GM21360 (cell line): ENCODE measurements around the gene LDAF1.
"Not testable (repeated sequence)": the region's sequence is repeated elsewhere in the genome, so short reads cannot be mapped to it uniquely, and the experiment has no call there.

Experiments
- ATAC-seq: cut with Tn5 transposase; IDR thresholded peaks from one replicate; pipeline ENCODE4 v1.9.1; 2021; ENCODE audit warnings: mild to moderate bottlenecking, moderate library complexity; ENCODE audit not compliant: unreplicated experiment

Gene LDAF1

GRCh38 chr16:21158208-21159110 is at the start of gene LDAF1:
Gene LDAF1 (plus strand): TSS chr16:21158674. CDS start chr16:21161183, 2,509 bp downstream.
- ATAC-seq: peak; percentile 71

DNA sequence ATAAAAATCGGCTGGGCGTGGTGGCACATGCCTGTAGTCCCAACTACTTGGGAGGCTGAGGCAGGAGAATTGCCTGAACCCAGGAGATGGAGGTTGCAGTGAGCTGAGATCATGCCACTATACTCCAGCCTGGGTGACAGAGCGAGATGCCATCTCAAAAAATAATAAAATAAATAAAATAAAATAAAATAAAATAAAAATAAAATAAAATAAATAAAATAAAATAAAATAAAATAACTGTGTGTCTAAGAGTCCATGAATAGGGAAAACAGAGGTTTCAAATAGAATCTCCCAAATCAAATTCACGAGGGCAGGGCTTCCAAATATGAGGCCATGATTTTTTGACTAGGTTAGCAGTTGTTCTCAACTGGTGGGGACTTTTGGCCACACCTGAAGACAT is 42.9 kb upstream of the LDAF1 start:
- ATAC-seq: not testable (repeated sequence)

GRCh38 chr16:21116148-21116693 is 42.3 kb upstream of the LDAF1 start:
- ATAC-seq: no peak

DNA sequence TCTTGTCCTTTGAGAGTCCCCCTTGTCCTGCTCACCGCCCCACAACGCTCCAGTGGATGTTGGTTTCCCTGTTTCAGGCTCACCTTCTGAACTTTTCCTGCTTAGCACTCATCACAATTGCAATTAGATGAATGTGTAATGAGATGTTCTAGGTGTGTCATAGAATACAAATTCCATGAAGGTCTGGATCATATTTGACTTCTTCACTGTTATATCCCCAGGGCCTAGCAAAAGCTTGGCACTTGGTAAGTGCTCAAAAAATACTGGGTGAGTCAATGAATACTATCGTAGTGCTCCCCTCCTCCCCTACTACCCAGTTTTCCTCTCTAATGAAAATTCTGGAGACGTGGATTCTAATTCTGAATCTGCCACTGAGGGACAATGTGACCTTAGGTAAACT is 40.9 kb upstream of the LDAF1 start:
- ATAC-seq: no peak

DNA sequence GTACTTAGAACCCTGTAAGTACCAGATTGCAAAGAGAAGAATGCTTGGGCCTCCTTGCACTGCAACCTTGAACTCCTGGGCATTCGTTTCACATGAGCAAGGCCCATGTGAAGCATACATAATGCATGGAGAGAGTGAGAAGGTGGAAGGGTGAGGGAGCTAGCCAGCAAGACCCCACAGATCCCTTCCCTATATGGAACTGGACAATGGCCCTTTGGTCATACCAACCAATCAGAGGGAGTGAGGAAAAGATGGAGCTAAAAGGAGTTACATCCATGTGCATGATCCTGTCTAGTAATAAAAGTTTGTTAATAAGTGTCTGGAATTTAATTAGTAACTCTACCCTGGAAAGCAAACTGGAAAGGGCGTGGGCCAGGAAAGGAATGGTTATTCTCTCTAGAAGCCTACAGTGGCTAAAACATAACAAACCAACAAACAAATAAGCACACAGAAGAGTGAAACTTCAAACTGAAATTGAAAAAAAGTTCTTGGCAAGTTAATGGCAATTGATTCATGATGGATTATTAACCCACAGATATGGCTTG is 37.4 kb upstream of the LDAF1 start:
- no peak for ATAC-seq

DNA sequence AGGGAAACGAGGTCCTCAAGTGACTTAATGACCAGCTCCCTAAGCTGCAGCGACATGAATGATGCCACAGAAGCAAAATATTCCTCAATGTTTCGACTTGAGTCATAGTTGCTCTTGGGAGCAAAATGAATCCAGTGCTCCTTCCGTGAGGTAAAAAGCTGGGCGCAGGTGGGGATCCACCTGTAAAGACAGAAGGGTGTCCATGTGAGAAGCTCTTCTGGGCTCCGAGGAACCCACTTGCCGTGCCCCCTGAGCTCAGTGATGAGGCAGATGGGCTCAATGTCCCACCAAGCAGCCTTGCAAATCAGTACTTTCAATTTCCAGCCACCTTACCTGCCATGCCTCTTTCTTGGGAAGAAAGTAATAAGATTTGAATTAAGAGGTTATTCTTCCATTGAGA is 33.3 kb upstream of the LDAF1 start:
- no peak for ATAC-seq

DNA sequence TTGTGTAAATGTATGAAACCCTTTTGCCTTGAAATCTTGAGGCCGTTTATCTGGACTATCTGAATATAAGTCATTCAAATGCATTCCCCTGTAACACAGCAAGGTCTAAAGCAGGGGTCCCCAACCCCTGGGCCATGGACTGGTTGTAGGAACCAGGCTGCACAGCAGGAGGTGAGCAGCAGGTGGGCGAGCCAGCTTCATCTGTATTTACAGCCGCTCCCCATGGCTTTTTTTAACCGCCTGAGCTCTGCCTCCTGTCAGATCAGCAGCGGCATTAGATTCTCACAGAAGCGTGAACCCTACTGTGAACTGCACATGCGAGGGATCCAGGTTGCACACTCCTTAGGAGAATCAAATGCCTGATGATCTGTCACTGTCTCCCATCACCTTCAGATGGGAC is 32.0 kb upstream of the LDAF1 start:
- ATAC-seq: no peak

DNA sequence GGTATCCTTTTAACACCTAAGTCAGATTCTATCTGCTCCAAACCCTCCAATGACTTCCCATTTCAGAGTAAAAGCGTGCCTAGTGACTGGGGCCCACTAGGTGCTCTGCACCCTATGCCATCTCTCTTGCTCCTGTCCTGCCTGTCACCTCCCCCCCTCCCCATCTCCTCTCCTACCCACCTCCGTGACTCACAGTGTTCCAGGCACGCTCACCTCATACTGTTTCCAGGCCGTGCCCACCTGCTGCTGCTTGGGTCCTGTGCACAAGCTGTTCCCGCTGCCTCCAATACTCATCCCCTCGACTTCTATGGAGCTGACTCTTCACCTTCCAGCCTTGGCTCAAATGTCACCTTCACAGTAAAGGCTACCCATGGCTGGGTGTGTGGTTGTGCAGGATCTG is 29.5 kb upstream of the LDAF1 start:
- ATAC-seq: no peak

- ATAC-seq: no peak
Observed at GRCh38 chr16:21130811-21131210, 27.7 kb upstream of the LDAF1 start.

DNA sequence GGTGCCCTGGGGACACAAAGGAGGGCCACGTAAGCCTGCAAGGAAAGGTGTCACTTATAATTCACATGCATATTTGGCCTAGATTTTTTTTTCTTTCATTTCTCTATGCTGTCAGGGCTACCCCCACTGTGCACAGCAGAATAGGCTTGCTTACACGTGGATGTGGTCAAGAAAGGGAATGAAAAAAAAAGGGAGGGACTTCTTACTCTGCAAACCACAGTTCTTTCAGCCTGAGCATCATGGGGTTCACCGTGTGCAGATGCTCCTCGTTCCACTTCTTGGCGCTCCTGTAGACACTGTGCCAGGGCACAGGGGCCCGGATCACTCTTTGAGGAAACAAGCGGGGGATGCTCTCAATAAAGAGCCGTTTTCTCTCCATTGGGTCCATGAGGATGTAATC is 24.4 kb upstream of the LDAF1 start:
- ATAC-seq: no peak

DNA sequence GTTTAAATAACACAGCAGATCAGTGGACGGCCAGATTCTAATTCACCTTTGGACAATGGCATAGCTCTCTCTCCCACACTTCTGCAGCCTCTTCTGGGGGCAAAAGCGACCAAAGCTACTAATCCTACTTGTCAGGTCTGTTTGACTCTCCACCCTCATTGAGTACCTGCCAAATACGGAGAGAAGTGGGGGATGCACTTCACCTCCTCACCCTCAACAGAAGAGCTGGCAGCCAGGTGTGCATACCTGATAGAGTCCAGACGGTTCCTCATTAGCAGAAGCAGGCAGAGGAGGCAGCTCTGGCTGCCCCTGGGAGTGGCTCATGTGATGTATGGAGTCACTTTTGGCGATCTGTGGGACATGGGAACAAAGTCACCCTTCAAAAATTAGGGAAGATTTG is 12.7 kb upstream of the LDAF1 start:
- ATAC-seq: no peak

DNA sequence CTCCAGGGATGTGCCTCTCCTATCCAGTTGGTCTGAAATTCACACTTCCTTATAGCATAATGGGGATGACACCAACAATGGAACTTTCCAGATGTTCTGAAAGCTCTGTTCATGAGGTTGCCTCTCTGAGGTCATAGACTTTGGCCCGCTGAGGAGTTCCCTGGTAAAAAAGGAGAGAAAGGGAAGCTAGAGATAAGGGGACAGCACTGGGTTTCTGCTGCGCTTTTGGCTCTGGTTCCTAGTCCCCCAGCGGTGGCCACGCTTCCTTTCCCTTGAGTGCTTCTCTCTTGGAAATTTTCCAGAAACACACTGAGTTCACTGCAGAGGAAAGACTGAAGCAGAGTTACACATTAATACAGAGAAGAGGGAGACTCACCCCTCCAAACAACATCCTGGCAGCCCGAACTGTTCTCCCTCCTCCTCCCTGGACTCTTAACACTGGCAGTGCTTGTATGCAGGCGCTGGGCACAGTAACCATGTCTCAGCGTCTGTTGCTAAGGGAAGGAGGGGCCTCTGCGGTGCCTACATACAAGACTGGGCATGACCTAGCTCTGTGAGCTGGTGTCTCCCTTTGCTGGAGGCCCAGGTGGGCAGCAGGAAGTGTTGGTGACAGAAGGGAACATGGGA is 8.0 kb upstream of the LDAF1 start, which contains the start of gene DNAH3:
DNAH3 (minus strand) TSS at position 472 of the 627 bp plus-strand sequence. CDS start 527 bp downstream, outside the sequence.
- ATAC-seq: no peak

DNA sequence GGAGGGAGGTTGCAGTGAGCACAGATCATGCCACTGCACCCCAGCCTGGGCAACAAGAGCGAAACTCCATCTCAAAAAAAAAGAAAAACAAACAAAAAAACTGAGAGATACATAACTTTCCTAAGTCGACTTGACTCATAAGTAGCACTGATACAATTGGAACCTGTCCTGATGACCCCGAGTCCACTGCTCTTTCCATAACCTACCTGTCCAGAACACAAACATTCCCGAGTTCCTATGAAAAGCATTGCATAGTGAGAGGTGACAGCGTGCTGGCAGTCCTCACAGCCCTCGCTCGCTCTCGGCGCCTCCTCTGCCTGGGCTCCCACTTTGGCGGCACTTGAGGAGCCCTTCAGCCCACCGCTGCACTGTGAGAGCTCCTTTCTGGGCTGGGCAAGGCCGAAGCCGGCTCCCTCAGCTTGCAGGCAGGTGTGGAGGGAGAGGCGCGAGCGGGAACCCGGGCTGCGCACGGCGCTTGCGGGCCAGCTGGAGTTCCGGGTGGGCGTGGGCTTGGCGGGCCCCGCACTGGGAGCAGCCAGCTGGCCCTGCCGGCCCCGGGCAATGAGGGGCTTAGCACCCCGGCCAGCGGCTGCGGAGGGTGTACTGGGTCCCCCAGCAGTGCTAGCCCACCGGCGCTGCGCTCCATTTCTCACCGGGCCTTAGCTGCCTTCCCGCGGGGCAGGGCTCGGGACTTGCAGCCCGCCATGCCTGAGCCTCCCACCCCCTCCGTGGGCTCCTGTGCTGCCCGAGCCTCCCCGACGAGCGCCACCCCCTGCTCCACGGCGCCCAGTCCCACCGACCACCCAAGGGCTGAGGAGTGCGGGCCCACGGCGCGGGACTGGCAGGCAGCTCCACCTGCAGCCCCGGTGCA is 6.1 kb upstream of the LDAF1 start:
- not testable (repeated sequence) for ATAC-seq

GRCh38 chr16:21153124-21153729 is 5.2 kb upstream of the LDAF1 start:
- ATAC-seq: not testable (repeated sequence)

DNA sequence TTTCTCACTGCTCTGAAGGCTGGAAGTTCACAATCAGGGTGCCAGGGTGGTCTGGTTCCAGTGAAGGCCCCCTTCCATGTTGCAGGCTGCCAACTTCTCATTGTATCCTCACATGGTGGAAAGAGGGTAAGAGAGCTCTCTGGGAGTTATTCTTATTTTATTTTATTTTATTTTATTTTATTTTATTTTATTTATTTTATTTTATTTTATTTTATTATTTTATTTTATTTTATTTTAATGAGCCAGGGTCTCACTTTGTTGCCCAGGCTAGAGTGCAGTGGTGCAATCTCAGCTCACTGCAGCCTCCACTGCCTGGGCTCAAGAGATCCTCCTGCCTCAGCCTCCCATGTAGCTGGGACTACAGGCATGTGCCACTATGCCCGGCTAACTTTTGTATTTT is 2.5 kb upstream of the LDAF1 start:
- not testable (repeated sequence) for ATAC-seq

DNA sequence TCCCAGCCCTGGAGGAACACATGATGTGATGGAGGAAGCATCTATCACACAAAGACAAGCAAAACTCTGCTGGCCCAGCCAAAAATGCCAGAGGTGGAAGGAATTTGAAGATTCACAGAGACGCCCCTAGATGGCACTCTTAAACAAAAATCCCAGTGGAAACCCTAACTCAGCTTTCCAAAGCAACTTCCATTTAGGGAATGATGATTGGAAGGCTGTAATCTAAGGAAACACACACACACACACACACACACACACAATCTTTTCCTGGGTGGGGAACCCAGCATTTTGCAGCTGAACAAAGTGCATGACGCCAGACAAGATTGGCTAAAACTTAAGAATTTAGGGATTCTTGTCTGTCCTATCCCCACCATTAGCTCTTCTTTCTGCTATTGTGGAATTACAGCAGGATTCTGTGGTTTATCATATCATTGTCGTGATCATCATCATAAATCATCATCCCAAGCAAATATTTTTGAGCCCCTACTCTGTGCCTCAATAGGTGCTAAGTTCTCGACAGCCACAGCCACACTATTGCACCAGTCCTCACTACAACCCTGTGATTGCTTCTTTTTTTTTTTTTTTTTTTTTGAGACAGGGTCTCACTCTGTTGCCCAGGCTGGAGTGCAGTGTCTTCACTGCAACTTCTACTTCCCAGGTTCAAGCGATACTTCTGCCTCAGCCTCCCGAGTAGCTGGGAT is 1.6 kb upstream of the LDAF1 start:
- ATAC-seq: no peak

GRCh38 chr16:21157632-21158031 is 842 bp upstream of the LDAF1 start:
- ATAC-seq: no peak

DNA sequence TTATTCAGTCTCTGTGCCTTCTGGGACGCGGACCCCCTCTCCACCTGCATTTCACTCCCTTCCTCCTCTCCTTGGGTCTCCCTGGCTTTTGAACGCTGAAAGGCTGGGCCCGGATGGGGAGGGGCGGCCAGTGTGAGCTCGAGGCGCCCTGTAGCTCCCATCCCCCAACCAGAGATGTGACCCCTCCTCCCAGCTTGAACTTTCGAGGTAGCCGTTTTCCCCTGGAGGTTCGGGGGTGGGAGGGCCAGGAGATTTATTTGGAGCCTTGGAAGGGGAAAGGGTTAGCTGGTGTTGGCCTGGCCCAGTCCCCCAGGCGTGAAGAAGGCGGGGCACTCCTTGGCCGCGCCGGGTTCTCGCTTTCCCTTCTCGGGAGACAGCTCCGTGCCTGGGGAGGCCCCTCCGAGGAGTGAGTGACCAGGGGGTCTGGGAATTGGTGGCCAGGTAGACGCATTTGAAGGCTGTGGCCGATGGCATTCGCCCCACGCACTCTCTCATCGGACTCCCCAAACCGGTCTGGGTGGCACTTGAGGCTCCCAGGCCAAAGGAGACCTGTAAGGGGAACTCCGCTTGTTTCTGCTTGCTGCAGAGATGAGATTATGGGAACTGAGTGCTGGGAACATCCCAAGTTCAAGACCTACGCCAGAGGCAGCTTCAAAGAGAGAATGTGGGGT is 942 bp downstream of the LDAF1 start:
- no peak for ATAC-seq

DNA sequence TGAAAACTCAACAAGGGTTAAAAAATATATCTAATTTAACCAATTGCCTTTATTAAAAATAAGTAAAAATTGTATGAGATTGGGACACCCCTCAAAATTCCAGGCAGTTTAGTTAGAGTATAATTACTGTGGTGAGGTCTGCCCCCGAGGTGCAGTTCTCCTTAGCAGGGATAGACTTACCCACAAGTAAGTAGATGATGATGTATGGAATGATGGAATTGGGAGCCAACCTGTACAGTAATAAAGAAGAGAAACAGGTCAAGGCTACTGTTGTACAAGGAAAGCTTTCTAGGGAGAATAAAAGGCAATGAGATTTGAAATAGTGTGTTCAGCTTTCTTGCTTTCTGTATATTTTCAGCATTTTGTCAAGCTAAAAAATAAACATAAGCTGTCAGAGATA is 1.8 kb downstream of the LDAF1 start:
- ATAC-seq: no peak
